Fibroblast of lung (primary cell): ENCODE results near the gene WNT7B.

Source experiments
- EZH2 ChIP-seq: IDR thresholded peaks from 2 replicates; pipeline ENCODE4 v1.5.1; 2012; ENCODE audit warnings: low read length, control low read depth, mild to moderate bottlenecking; ENCODE audit errors: missing control alignments
- TF ChIP-seq, protein P1 (sequence below), 2 donors: IDR thresholded peaks in 1 of 2; conservative IDR thresholded peaks in 1 of 2; 1 replicate in 1 of 2; 2 replicates in 1 of 2; pipeline ENCODE4 v1.5.1; 2011 to 2012; ENCODE audit warnings: low read length in 2 of 2, control low read depth in 1 of 2, inconsistent platforms in 1 of 2, low read depth in 1 of 2, mild to moderate bottlenecking in 1 of 2

DNA sequence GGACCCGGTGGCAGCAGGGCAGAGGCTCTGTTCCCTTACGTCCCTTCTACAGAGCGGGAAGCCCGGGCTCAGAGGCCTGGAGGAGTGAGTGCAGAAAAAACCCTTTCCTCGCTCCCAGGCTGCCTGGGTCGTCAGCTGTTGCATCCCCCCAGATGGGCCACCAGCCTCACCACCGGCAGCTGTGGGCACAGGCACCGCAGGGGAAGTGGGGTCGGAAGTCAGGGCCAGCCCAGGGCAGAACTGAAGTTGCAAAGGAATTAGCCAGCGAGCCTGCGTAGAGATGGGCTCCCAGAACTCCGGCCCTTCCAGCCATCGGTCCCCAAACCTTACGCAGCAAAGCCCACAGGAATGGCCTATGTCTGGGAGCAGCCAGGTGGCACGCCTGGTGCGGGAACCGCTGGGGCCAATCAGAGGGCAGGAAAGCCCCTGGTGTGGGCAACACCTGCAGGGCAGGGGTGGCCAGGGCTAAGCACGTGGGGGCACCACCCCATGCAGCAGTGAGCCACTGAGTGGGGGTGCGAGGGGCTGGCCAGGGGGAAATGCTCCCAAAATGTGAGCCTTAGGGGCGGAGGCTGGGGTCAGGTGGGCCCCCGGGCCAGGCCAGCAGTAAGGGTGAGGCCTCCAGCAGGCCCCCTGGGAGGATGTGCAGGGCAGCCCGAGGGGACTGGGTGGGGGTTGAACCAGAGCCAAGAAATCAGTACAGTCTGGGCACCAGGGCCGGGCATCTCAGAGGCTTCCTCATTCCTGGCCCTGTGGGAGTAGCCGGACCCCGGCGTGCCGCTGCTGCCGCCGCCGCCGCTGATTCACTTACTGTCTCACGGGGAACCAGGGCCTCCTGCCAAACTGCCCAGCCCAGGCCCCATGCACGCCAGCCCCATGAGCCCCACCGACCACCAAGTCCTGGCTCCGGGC lies 58.2 kb downstream of the WNT7B start:
- TF ChIP-seq, protein P1, sequence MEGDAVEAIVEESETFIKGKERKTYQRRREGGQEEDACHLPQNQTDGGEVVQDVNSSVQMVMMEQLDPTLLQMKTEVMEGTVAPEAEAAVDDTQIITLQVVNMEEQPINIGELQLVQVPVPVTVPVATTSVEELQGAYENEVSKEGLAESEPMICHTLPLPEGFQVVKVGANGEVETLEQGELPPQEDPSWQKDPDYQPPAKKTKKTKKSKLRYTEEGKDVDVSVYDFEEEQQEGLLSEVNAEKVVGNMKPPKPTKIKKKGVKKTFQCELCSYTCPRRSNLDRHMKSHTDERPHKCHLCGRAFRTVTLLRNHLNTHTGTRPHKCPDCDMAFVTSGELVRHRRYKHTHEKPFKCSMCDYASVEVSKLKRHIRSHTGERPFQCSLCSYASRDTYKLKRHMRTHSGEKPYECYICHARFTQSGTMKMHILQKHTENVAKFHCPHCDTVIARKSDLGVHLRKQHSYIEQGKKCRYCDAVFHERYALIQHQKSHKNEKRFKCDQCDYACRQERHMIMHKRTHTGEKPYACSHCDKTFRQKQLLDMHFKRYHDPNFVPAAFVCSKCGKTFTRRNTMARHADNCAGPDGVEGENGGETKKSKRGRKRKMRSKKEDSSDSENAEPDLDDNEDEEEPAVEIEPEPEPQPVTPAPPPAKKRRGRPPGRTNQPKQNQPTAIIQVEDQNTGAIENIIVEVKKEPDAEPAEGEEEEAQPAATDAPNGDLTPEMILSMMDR (conservative IDR thresholded peaks at IDR 0.05 in 1 of 2, IDR thresholded peaks at IDR 0.05 in 1 of 2; ENCODE audit: low read depth in 1 of 2, low read length in 2 of 2) = no peak
- no peak for TF ChIP-seq EZH2
